Omental fat pad (tissue), 4 donors: ENCODE measurements around the gene CENPL. TPM values are rescaled to one million over a fixed set of nuclear protein-coding genes. Genes with fewer than 3 reads are reported as not detected.

Experiments used
- ATAC-seq: fragments of 150-250 bp; one replicate; pipeline ENCODE4 v1.9.1; 2016; ENCODE audit warnings: mild to moderate bottlenecking, moderate library complexity; ENCODE audit not compliant: low FRiP score
- DNase-seq: peaks from one replicate; pipeline ENCODE4 v3.0.0-alpha.2; 2019; ENCODE audit warnings: low spot score
- small RNA-seq: library from RNA; depleted of rRNA; stranded (forward); fragments of <200 nt; gene quantifications from one replicate; pipeline ENCODE3, GENCODE V24; 2016
- total RNA-seq, 4 donors: library from RNA; depleted of rRNA; stranded (reverse); fragments of >200 nt; gene quantifications; one replicate each; pipeline ENCODE4 v1.1.0, GENCODE V29; 2016
- TF ChIP-seq, protein P1 (sequence below), 3 donors: fragments of 450-650 bp; IDR thresholded peaks; one replicate each; pipeline ENCODE4 v1.5.1; 2016 to 2017; ENCODE audit warnings: antibody characterized with exemption in 3 of 3, mild to moderate bottlenecking in 3 of 3, moderate library complexity in 2 of 3

CENPL gene
- total RNA-seq, 4 donors from 2014 or later: 2.6 to 6.9 (median 5.8) TPM

DNA sequence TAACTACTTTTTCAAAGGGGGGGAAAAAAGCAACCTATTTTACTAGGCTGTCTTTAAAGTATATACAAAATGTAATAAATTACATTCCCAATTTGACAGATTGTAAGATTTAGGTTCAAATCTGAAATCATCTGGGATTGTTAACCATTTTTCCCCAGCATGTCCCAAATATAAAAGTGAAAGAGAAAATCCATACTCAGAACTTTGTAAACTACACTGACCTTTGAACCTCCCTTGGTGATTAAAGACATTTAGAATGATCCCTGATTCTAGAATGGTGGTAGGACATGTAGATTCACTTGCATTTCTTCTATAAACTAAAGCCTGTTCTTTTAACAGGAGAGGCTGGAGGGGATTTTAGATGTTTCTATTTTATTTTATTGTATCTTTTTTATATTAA, 70.9 kb downstream of the CENPL start:
- TF ChIP-seq, protein P1, sequence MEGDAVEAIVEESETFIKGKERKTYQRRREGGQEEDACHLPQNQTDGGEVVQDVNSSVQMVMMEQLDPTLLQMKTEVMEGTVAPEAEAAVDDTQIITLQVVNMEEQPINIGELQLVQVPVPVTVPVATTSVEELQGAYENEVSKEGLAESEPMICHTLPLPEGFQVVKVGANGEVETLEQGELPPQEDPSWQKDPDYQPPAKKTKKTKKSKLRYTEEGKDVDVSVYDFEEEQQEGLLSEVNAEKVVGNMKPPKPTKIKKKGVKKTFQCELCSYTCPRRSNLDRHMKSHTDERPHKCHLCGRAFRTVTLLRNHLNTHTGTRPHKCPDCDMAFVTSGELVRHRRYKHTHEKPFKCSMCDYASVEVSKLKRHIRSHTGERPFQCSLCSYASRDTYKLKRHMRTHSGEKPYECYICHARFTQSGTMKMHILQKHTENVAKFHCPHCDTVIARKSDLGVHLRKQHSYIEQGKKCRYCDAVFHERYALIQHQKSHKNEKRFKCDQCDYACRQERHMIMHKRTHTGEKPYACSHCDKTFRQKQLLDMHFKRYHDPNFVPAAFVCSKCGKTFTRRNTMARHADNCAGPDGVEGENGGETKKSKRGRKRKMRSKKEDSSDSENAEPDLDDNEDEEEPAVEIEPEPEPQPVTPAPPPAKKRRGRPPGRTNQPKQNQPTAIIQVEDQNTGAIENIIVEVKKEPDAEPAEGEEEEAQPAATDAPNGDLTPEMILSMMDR (IDR thresholded peaks at IDR 0.05): no peak
- ATAC-seq (no peak), DNase-seq (no peak)

Small RNAs within 50 kb of the gene (small RNA-seq; reads per million reads assigned to genes)
- not detected for gene RF00019

Other genes with a start within 250 kb of the CENPL start
- gene SLC9C2, start 221.8 kb downstream of the CENPL start, total RNA-seq: under 1 TPM in 1 of 4 donors, not detected in 3; 0.56 TPM
- not detected for gene TEX50, start 189.5 kb downstream of the CENPL start, total RNA-seq
- under 1 TPM in 1 of 4 donors, not detected in 3; 0.38 TPM for gene ANKRD45, start 155.0 kb downstream of the CENPL start, total RNA-seq
- 10 to 100 TPM; 25.8 to 38.9 (median 30.7) TPM for gene KLHL20, start 109.9 kb downstream of the CENPL start, total RNA-seq
- 10 to 100 TPM in 2 of 4 donors, 1 to 10 TPM in 2; 9.5 to 16.9 (median 12.1) TPM for gene DARS2, start 210 bp downstream of the CENPL start, total RNA-seq
- gene GAS5, start 43.1 kb upstream of the CENPL start, total RNA-seq: 100 to 1,000 TPM; 312 to 565 (median 443) TPM
- 10 to 100 TPM in 2 of 4 donors, 1 to 10 TPM in 2; 5.5 to 16.1 (median 12.1) TPM for gene ZBTB37, start 43.5 kb upstream of the CENPL start, total RNA-seq
- under 1 TPM in 1 of 4 donors, not detected in 3; 0.63 TPM for gene SERPINC1, start 92.4 kb upstream of the CENPL start, total RNA-seq
- gene RC3H1, start 197.5 kb upstream of the CENPL start, total RNA-seq: 10 to 100 TPM; 27.6 to 41.6 (median 40.2) TPM